Nephron progenitor cell (in vitro differentiated cells): ENCODE data around the gene AMIGO2.

ENCODE experiments used
- DNase-seq: peaks from one replicate; pipeline ENCODE4 v3.0.0; 2021
- H3K27ac Mint-ChIP-seq: 2 replicates; pipeline ENCODE4 v1.8.0; 2021; ENCODE audit warnings: mild to moderate bottlenecking, moderate library complexity, mixed read lengths
- H3K27me3 Mint-ChIP-seq: 2 replicates; pipeline ENCODE4 v1.8.0; 2021; ENCODE audit warnings: mild to moderate bottlenecking, low read depth, mixed read lengths; ENCODE audit not compliant: poor library complexity
- H3K36me3 Mint-ChIP-seq: 2 replicates; pipeline ENCODE4 v1.8.0; 2021; ENCODE audit warnings: low read depth, mixed read lengths
- H3K4me1 Mint-ChIP-seq: 2 replicates; pipeline ENCODE4 v1.8.0; 2021; ENCODE audit warnings: mixed read lengths
- H3K4me3 Mint-ChIP-seq: 2 replicates; pipeline ENCODE4 v1.8.0; 2021; ENCODE audit warnings: mild to moderate bottlenecking, moderate library complexity, mixed read lengths
- H3K9me3 Mint-ChIP-seq: 2 replicates; pipeline ENCODE4 v1.8.0; 2021; ENCODE audit warnings: mild to moderate bottlenecking, moderate library complexity, mixed read lengths
- TF ChIP-seq, protein P1 (sequence below): fragments of 200-600 bp; sonication (generic); IDR thresholded peaks from 2 replicates; pipeline ENCODE4 v1.5.0; 2021; ENCODE audit warnings: antibody characterized with exemption

AMIGO2 gene

DNA sequence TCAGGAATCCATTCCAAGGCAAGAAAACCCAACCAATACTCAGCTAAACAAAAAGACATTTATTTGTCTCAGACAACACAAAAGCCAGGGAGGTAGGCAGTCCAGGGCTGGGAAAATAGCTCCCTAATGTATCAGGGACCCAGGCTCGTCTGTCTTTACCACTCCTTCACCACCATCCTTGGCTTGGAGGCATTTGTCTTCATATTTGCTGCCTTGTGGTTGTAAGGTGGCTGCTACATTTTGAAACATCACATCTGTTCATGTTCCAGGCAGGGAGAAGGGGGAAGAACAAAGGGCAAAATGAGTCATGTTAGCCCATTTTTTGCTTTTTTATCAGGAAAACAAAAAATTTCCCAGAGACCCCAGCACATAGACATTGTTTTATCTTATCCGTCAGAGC, 45.1 kb downstream of the AMIGO2 start:
- no peak overlapping the region for H3K27ac Mint-ChIP-seq
- no peaks in the 10 kb centered on the region for H3K36me3 Mint-ChIP-seq
- peaks cover 4% of the 10 kb centered on the region for H3K27me3 Mint-ChIP-seq
- H3K4me1 Mint-ChIP-seq = peaks cover 3% of the 10 kb centered on the region
- no peaks in the 10 kb centered on the region for H3K9me3 Mint-ChIP-seq
- H3K4me3 Mint-ChIP-seq = no peak overlapping the region
- TF ChIP-seq, protein P1, sequence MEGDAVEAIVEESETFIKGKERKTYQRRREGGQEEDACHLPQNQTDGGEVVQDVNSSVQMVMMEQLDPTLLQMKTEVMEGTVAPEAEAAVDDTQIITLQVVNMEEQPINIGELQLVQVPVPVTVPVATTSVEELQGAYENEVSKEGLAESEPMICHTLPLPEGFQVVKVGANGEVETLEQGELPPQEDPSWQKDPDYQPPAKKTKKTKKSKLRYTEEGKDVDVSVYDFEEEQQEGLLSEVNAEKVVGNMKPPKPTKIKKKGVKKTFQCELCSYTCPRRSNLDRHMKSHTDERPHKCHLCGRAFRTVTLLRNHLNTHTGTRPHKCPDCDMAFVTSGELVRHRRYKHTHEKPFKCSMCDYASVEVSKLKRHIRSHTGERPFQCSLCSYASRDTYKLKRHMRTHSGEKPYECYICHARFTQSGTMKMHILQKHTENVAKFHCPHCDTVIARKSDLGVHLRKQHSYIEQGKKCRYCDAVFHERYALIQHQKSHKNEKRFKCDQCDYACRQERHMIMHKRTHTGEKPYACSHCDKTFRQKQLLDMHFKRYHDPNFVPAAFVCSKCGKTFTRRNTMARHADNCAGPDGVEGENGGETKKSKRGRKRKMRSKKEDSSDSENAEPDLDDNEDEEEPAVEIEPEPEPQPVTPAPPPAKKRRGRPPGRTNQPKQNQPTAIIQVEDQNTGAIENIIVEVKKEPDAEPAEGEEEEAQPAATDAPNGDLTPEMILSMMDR = no peak
- DNase-seq = no peak

DNA sequence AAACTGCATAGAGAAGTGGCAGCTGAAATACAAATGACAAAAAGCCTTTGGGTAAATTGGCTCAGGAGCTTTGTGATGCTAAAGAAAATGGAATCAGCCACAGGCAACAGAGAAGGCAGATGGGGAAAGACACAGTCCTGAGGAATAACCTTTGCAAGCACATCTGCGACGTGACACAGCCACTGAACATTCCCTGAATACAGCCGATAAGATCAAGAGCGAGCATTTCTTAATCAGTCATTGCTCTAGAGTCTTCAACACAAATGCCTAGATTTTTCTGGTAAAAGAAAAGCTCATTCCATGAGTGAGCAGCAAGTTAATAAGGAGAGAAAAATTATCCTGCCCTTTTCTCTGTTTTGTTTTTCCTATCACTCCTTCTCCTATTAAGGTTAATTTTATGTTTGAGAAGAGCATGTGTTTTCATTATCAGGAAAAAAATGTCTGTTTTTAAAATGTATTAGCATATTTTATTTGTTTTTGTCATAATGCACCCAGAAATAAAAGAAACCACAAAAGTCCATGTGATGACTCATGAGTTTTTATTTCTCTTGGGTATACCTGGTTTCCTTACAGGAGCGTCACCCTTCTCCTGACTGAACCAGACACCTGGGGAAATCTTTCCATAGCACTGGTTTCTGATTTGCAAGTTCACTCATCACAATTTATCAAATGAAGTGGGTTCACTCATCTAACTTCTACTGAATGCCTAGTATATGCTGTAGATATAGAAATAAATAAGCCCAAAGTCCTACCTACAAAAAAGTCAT, 45.8 kb downstream of the AMIGO2 start:
- DNase-seq = no peak
- Mint-ChIP-seq H3K9me3 (no peaks in the 10 kb centered on the region), H3K27ac (no peak overlapping the region), H3K4me1 (peaks cover 3% of the 10 kb centered on the region), H3K36me3 (no peaks in the 10 kb centered on the region), H3K27me3 (peaks cover 4% of the 10 kb centered on the region), H3K4me3 (no peak overlapping the region)
- TF ChIP-seq, protein P1 = no peak

DNA sequence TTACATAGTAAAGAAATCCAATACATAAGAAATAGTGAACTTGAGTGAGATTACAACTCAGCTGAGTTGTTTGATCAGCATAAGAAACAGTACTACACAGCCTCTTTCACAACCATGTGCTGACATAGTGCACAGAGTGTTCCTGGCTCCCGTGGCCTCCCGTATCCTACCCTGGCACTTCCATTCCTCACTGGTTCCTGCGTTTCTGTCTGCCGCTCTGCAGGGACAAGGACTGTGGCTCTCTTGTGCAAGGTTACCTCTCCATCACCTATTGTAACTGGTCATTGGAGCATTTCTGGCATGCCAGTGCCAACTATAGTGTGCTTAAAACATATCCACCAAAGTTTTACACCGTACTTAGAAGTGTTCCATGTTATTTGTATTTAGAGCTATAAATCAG, 46.7 kb downstream of the AMIGO2 start:
- Mint-ChIP-seq H3K4me1 (peaks cover 3% of the 10 kb centered on the region), H3K27me3 (peaks cover 4% of the 10 kb centered on the region), H3K4me3 (no peak overlapping the region), H3K36me3 (no peaks in the 10 kb centered on the region), H3K9me3 (no peaks in the 10 kb centered on the region), H3K27ac (no peak overlapping the region)
- TF ChIP-seq, protein P1 = no peak
- no peak for DNase-seq

DNA sequence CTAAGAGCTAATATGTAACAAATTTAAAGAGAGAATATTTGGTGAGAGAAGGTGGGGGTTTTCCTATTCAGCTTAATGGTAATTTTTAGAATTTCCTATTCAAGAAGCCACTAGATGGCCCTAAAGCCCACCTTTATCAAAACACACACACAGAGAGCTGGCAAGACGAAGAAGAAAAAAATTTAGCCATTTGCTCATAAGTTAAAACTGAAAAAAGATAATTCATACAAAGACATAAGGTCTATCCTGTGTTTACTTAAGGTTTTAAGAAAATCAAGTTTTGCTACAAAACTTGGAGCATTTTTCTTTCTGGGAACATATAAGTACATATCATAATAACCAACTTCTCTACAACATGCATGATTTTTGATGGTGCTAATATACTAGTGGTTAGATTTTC, 47.1 kb downstream of the AMIGO2 start:
- H3K4me3 Mint-ChIP-seq = no peak overlapping the region
- DNase-seq = no peak

DNA sequence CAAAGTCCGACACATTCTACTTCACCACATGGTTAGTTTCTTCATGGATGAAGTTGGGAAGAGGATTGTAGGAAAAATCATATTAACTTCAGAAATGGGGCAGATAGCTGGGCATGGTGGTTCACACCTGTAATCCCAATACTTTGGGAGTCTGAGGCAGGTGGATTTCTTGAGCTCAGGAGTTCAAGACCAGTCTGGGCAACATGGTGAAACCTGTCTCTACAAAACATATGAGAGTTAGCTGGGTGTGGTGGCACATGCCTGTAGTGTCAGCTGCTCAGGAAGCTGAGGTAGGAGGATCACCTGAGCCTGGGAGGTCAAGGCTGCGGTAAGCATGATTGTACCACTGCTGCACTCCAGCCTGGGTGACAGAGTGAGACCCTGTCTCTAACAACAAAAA, 49.9 kb downstream of the AMIGO2 start:
- peaks cover 4% of the 10 kb centered on the region for H3K27me3 Mint-ChIP-seq
- H3K4me3 Mint-ChIP-seq = no peak overlapping the region

More for the DNA sequence above, 47.1 kb downstream of the AMIGO2 start:
- Mint-ChIP-seq H3K36me3 (no peaks in the 10 kb centered on the region), H3K27me3 (peaks cover 4% of the 10 kb centered on the region), H3K4me1 (peaks cover 3% of the 10 kb centered on the region), H3K27ac (no peak overlapping the region), H3K9me3 (no peaks in the 10 kb centered on the region)
- TF ChIP-seq, protein P1 = peak; percentile 55

More for the DNA sequence above, 49.9 kb downstream of the AMIGO2 start:
- no peaks in the 10 kb centered on the region for H3K9me3 Mint-ChIP-seq
- TF ChIP-seq, protein P1 = no peak
- no peaks in the 10 kb centered on the region for H3K4me1 Mint-ChIP-seq
- no peak for DNase-seq
- no peaks in the 10 kb centered on the region for H3K36me3 Mint-ChIP-seq
- no peak overlapping the region for H3K27ac Mint-ChIP-seq
